Lower leg skin (tissue), 4 donors: Measurements from ENCODE around the gene FITM2. TPM values are rescaled to one million over a fixed set of nuclear protein-coding genes. Genes with fewer than 3 reads are reported as not detected.
"Not testable (repeated sequence)": the region's sequence is repeated elsewhere in the genome, so short reads cannot be mapped to it uniquely, and the experiment has no call there.

ENCODE experiments used
- DNase-seq, 2 donors: peaks; one replicate each; pipeline ENCODE4 v3.0.0-alpha.2; 2019; ENCODE audit warnings: low spot score in 2 of 2
- H3K4me3 ChIP-seq: fragments of 200-600 bp; sonication (generic); 2 replicates; pipeline ENCODE4 v1.5.1; 2017; ENCODE audit warnings: mild to moderate bottlenecking, low read depth; ENCODE audit not compliant: poor library complexity, severe bottlenecking
- CTCF ChIP-seq, 3 donors: fragments of 450-650 bp; IDR thresholded peaks; one replicate each; pipeline ENCODE4 v1.5.1; 2016; ENCODE audit warnings: antibody characterized with exemption in 3 of 3, mild to moderate bottlenecking in 3 of 3, moderate library complexity in 2 of 3
- POLR2A ChIP-seq, 2 donors: fragments of 450-650 bp; IDR thresholded peaks; one replicate each; pipeline ENCODE4 v1.6.1; 2016 to 2017; ENCODE audit warnings: antibody characterized with exemption in 2 of 2, mild to moderate bottlenecking in 1 of 2, moderate library complexity in 1 of 2
- WGBS, 2 donors: methylation state at CpG; one replicate each; pipeline ENCODE4 v1.1.5; 2018; 5-methylcytosine and 5-hydroxymethylcytosine counted together
- intact Hi-C: fragments of 100-400 bp; cut with DNase I; formaldehyde crosslinking; loops from one replicate; pipeline ENCODE4 v1.15.0; 2023; ENCODE audit warnings: low total_unique reads
- total RNA-seq, 4 donors: library from RNA; depleted of rRNA; stranded (reverse); fragments of >200 nt; gene quantifications; one replicate each; pipeline ENCODE4 v1.1.0, GENCODE V29; 2016

The FITM2 gene
- total RNA-seq, 4 donors from 2014 or later: 7.6 to 13.0 (median 9.5) TPM

- H3K4me3 ChIP-seq: no peak overlapping the region
- 86 to 92% methylated on average over 4 of the region's 4 CpGs for WGBS, 2 donors
- TF ChIP-seq CTCF (IDR thresholded peaks at IDR 0.05) (no peak), POLR2A (IDR thresholded peaks at IDR 0.05) (no peak)
- no peak for DNase-seq
- intact Hi-C loops: no loop called here
Observed at GRCh38 chr20:44348168-44348659, 37.2 kb upstream of the FITM2 start.

- H3K4me3 ChIP-seq, DNase-seq, intact Hi-C loops: not testable (repeated sequence)
- WGBS, 2 donors: 88 to 92% methylated on average over 10 of the region's 10 CpGs
Observed at GRCh38 chr20:44345941-44346340, 34.9 kb upstream of the FITM2 start.

- TF ChIP-seq CTCF (IDR thresholded peaks at IDR 0.05) (no peak), POLR2A (IDR thresholded peaks at IDR 0.05) (no peak)
- H3K4me3 ChIP-seq: no peak overlapping the region
- 85 to 86% methylated on average over 8 of the region's 8 CpGs for WGBS, 2 donors
- intact Hi-C loops: no loop called here
- DNase-seq: no peak
Observed at GRCh38 chr20:44345147-44345546, 34.1 kb upstream of the FITM2 start.

GRCh38 chr20:44344723-44345122 is 33.7 kb upstream of the FITM2 start:
- WGBS, 2 donors: 86 to 87% methylated on average over 4 of the region's 4 CpGs
- intact Hi-C loops: no loop called here
- TF ChIP-seq POLR2A (IDR thresholded peaks at IDR 0.05): no peak
- TF ChIP-seq CTCF (IDR thresholded peaks at IDR 0.05): no peak

GRCh38 chr20:44343162-44343675 is 32.2 kb upstream of the FITM2 start:
- H3K4me3 ChIP-seq: no peak overlapping the region
- intact Hi-C loops: no loop called here
- TF ChIP-seq CTCF (IDR thresholded peaks at IDR 0.05): no peak
- TF ChIP-seq POLR2A (IDR thresholded peaks at IDR 0.05): no peak
- 84 to 85% methylated on average over 12 of the region's 12 CpGs for WGBS, 2 donors
- DNase-seq: no peak

More at GRCh38 chr20:44344723-44345122, 33.7 kb upstream of the FITM2 start:
- H3K4me3 ChIP-seq: no peak overlapping the region
- DNase-seq: no peak

GRCh38 chr20:44342248-44342647 is 31.2 kb upstream of the FITM2 start:
- intact Hi-C loops: no loop called here
- no peak for DNase-seq

More at GRCh38 chr20:44342248-44342647, 31.2 kb upstream of the FITM2 start:
- WGBS, 2 donors: 50 to 53% methylated on average over 6 of the region's 6 CpGs
- no peak overlapping the region for H3K4me3 ChIP-seq
- TF ChIP-seq CTCF (IDR thresholded peaks at IDR 0.05): no peak
- TF ChIP-seq POLR2A (IDR thresholded peaks at IDR 0.05): no peak
